Hepatocyte (in vitro differentiated cells): ENCODE data around the gene HOXC11.

Experiments used
- EZH2 ChIP-seq: fragments of 200-600 bp; sonication (generic); IDR thresholded peaks from 2 replicates; pipeline ENCODE4 v1.6.1; 2016; ENCODE audit warnings: antibody characterized with exemption, mild to moderate bottlenecking, borderline replicate concordance
- TF ChIP-seq, protein P1 (sequence below): fragments of 200-600 bp; sonication (generic); IDR thresholded peaks from 2 replicates; pipeline ENCODE4 v1.5.1; 2016; ENCODE audit warnings: antibody characterized with exemption, mild to moderate bottlenecking; ENCODE audit not compliant: poor library complexity

DNA sequence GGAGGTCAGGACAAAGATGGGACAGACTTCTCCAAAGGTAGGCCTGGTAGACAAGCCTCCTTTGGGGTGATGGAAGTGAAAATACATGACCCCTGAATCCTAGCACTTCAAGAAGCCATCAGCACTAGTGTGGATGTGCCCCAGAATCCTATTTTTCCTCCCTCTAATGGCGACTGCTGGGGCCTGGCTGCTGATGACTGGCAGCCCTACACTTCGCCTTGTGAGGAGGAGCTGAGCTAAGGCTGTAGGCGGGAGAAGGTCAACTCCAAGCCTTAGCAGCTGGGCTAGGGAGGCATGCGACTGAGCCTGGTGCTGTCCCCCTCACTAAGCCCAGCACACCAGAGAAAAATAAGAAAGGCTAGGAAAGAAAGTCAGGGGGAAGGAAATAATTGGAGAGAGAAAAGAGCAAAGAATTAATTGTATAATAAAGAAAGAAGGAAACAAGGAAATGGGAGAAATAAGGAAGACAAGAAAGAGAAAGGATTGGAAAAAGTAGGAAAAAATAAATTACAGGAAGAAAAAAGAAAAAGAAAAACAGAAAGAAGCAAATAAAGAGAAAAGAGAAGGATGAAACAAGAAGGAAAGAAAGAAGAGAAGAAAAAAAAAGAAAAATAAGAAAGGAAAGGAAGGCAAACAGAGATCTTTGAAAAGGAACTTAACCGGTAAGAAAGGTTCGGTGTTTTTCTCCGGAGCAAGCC, 7.3 kb downstream of the HOXC11 start:
- TF ChIP-seq, protein P1, sequence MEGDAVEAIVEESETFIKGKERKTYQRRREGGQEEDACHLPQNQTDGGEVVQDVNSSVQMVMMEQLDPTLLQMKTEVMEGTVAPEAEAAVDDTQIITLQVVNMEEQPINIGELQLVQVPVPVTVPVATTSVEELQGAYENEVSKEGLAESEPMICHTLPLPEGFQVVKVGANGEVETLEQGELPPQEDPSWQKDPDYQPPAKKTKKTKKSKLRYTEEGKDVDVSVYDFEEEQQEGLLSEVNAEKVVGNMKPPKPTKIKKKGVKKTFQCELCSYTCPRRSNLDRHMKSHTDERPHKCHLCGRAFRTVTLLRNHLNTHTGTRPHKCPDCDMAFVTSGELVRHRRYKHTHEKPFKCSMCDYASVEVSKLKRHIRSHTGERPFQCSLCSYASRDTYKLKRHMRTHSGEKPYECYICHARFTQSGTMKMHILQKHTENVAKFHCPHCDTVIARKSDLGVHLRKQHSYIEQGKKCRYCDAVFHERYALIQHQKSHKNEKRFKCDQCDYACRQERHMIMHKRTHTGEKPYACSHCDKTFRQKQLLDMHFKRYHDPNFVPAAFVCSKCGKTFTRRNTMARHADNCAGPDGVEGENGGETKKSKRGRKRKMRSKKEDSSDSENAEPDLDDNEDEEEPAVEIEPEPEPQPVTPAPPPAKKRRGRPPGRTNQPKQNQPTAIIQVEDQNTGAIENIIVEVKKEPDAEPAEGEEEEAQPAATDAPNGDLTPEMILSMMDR, result no peak
- no peak for TF ChIP-seq EZH2
